Measurements from ENCODE around the gene GHRH.

The GHRH gene, protein sequence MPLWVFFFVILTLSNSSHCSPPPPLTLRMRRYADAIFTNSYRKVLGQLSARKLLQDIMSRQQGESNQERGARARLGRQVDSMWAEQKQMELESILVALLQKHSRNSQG

DNA sequence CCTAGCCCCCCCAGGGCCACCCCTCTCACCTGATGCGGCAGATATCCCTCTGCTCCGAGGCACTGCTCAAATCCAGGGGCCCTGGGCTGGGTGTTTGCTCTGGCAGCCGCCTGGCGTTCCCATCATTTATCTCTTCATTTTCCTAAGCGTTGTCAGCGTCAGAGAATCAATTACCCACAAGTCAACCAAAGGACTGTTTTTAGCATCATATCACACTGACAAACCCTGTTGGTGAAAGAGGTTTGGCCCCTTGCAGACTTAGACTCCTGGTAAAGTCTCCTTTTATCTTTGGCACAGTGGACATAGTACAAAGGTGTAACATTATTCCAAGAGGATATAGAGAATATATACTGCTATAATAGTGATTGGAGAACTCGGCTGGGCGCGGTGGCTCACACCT is at the start of gene GHRH:
TSS of gene GHRH (minus strand) at position 101 of the 400 bp plus-strand sequence. CDS start 4,925 bp downstream, outside the sequence.
- DNase-seq (ENCODE audit: low spot score) = no peak

GRCh38 chr20:37310951-37311350 is 49.3 kb upstream of the GHRH start:
- DNase-seq (ENCODE audit: low spot score) = no peak

GRCh38 chr20:37309936-37310590 is 48.4 kb upstream of the GHRH start:
- DNase-seq (ENCODE audit: low spot score) = no peak

DNA sequence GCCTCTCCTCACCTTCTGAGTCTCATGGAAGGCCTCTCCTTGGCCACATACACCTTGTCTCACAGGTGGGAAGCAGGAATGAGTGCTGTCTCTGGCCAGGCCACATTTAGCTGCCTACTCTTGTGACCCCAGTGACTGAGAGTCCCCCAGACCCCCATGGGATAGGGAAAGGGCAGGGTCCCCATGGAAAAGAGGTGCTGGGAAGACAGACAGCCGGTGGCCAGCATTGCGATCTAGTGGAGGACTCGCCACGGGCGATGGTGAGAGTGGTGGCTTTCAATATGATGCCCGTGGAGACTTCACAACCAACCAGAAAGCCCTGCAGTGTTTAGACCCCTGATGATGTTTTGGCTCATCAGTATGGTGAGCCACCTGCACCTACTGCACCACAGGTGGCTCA is 47.7 kb upstream of the GHRH start:
- no peak for DNase-seq (ENCODE audit: low spot score)

GRCh38 chr20:37308086-37309050 is 46.8 kb upstream of the GHRH start:
- DNase-seq (ENCODE audit: low spot score) = no peak

- no peak for DNase-seq (ENCODE audit: low spot score)
These were observed 44.2 kb upstream of the GHRH start for GRCh38 chr20:37305839-37306238.

GRCh38 chr20:37305079-37305478 is 43.5 kb upstream of the GHRH start:
- DNase-seq (ENCODE audit: low spot score) = no peak

DNA sequence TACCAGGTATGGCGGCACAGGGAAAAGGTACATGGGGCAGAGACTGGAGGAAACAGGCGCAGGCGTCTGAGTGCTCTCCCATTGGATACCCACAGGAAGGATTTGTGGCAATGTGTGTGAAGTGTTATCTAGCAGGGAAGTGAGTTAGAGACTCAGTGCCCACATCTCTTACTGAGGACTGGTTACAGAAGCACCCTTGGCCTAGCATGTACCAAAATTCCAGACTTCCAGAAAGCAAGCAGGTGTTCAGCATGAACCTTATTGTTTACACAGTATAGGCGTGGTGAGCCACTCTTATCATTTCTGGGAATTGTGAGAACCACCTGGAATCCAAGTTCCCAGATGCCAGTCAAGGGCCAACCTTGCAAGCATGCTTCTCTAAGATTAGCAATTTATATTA is 42.0 kb upstream of the GHRH start:
- DNase-seq (ENCODE audit: low spot score) = no peak

GRCh38 chr20:37302981-37303380 is 41.4 kb upstream of the GHRH start:
- no peak for DNase-seq (ENCODE audit: low spot score)

DNA sequence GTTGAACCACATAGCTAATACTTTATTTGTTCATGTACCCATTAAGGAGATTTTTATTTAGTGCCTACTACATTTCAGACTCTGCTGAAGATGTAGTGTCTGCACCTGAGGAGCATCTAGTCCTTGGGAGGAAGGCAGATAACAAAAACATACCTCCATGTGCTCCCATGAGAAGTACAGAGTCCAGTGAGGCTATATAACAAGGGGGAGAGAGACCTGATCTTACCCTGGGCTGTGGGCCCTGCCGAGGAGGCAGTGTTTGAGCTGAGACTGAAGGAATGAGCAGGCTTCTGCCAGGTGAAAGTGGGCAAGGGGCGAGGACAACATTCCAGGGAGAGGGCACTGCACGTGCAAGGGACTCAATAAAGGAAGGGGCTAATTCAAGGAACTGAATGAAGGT is 39.9 kb upstream of the GHRH start:
- DNase-seq (ENCODE audit: low spot score) = no peak

DNA sequence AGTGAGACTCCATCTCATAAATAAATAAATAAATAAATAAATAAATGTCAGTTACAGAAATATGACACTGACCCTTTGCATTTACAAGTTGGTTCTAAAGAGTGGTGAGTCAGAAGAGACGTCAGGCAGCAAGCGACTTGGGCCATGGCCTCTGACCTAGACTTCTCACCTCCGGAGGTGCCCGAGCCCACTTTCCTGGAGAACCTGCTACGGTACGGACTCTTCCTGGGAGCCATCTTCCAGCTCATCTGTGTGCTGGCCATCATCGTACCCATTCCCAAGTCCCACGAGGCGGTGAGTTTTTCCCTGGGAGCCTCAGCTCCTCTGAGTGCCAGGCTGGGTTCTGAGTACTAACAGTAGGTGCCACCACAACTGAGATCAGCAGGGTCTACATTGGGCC is 39.5 kb upstream of the GHRH start:
- DNase-seq (ENCODE audit: low spot score) = no peak

DNA sequence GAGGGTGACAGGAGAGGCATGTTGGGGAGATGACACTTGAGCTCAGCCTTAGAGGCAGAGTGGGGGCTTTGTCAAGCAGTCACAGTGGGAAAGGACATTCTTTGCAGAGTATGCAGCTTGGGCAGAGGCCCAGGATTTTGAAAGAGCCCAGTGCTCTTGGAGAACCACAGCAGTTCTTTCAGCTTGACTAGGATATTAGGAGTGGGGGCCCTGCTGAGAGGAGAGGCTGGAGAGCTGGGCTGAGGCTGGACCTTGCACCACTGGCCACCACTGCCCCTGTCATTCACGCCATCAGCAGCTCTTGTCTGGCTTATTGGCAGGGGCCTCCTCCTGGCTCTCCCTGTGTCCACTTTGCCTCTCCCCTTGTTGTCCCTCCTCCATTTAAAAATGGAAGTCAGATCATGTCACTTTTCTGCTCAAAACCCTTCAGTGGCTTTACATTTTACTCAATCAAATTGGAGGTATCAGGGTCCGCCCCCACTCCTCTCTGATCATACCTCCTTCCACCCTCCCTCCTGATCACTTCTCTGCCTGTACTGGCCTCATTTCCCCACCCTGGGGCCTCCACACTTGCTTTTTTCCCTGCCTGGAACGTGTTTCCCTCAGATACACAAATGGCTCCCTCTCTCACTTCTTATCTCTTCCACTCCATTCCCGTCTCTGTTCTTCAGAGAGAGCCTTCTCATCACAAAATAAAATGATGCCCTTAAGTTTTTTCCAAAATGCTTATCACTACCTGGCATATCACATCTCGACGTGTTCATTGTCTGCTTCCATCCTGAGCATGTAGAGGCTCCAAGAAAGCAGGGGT is 38.3 kb upstream of the GHRH start:
- no peak for DNase-seq (ENCODE audit: low spot score)

- DNase-seq (ENCODE audit: low spot score) = no peak
These were observed 36.8 kb upstream of the GHRH start for GRCh38 chr20:37298190-37298939.

GRCh38 chr20:37297066-37297736 is 35.6 kb upstream of the GHRH start:
- DNase-seq (ENCODE audit: low spot score) = no peak

GRCh38 chr20:37296371-37296770 is 34.8 kb upstream of the GHRH start:
- DNase-seq (ENCODE audit: low spot score) = no peak

GRCh38 chr20:37295595-37295994 is 34.0 kb upstream of the GHRH start:
- DNase-seq (ENCODE audit: low spot score) = no peak

GRCh38 chr20:37295001-37295400 is 33.4 kb upstream of the GHRH start:
- no peak for DNase-seq (ENCODE audit: low spot score)

DNA sequence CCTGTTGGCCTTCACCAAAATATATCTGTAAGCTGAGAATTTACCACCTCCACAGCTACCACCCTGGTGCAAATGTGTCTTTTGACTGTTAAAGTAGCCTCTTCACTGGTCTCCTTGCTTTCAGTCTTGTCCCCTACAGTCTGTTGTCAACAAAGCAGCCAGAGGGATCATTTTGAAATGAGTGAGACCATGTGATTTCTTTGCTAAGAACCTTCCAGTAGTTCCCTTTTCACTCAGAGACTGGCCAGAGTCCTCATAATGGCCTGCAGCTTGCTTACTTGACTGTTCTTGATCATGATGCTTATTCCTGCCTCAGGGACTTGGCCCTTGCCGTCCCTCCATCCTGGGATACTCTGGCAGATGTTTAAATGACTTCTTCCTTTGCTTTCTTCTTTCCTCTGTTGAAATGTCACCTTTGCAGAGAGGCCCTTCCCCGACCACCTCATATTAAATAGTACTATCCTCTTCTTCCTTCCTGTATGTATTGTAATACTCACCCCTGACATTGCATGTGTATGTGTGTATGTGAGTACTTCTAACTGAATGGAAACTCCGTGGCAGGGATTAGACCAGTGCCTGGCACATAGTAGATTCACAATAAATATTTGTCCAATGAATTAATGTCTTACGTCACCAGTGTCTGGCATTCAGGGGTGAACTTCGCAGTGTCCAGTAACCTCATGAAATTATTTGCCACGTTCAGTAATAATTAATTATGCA is 32.8 kb upstream of the GHRH start:
- no peak for DNase-seq (ENCODE audit: low spot score)

- no peak for DNase-seq (ENCODE audit: low spot score)
These were observed 31.8 kb upstream of the GHRH start for GRCh38 chr20:37293301-37293943.

DNA sequence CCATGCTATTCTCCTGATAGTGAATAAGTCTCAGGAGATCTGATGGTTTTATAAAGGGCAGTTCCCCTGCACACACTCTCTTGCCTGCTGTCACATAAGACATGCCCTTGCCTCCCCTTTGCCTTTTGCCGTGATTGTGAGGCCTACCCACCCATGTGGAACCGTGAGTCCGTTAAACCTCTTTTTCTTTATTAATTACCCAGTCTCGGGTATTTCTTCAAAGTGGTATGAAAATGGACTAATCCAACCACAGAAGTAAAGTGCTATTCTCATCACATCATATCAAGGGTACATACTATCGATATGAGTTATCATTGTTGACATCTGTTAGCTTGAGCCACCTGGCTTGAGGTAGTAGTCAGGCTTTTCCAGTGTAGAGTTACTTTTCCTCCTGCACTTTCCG is 30.1 kb upstream of the GHRH start:
- no peak for DNase-seq (ENCODE audit: low spot score)

All from iPS-NIHi11 (cell line).